ENCODE measurements around the gene RHOD. TPM values are rescaled to one million over a fixed set of nuclear protein-coding genes. Genes with fewer than 3 reads are reported as not detected.

Gene RHOD
- total RNA-seq, 1 donor from 2014 or later, result 19.5 TPM

DNA sequence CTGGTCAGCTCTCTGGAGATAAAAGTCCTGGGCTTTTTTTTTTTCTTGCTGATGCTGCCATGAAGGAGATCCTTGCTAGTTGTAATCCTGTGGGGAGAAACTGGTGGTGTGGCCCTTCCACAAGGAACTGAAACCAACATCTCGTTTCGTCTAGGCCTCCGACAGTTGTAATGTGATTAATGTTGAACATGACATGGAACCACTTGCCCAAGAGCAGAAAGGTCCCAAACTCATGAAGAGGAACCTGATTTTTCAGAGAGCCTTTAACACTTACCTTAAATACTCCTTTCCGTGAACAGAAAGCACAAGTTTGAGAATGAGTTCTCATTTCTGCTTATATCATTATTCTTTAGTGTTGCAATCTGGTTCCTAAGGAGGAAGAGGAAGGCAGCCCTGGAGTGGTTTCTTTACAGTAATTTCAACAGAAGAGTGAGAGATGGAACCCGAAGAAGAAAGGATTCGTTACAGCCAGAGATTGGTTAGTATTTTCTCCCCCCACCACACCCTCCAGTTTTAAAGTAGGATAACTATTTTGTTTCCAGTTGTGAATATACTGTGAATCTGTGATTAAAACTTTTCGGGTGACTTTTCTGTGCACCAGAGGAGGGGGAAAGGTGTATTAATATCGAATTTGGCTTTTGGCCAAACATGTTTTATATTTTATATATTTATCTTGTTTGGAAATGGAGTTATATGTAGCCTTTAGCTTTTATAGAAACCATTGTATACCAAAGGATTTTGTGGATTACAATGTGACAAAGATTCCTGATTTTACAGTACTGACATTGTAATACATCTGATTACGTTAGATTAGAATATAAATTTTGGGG lies 64.4 kb downstream of the RHOD start:
- Mint-ChIP-seq H3K27ac (peak overlapping the region; percentile 99), H3K27me3 (ENCODE audit: low read depth) (no peaks in the 10 kb centered on the region), H3K4me1 (peaks cover 40% of the 10 kb centered on the region), H3K4me3 (peak overlapping the region; percentile 99), H3K9me3 (no peaks in the 10 kb centered on the region), H3K36me3 (peaks cover 3% of the 10 kb centered on the region)
- no peak for TF ChIP-seq CTCF (IDR thresholded peaks at IDR 0.05; ENCODE audit: unreplicated experiment)
- DNase-seq (ENCODE audit: low spot score in 2 of 2, unreplicated experiment in 2 of 2), result no peak

Small RNA genes within 50 kb of the gene (microRNA-seq; reads per million reads assigned to microRNA genes)
- not detected for gene MIR6860

Other genes starting within 250 kb of the RHOD start
- gene RCE1, start 213.4 kb upstream of the RHOD start, total RNA-seq, result 27.0 to 27.8 TPM (median 27.2 TPM) in 3 replicates
- gene LRFN4, start 199.8 kb upstream of the RHOD start, total RNA-seq, result 26.6 to 28.1 TPM (median 27.5 TPM) in 3 replicates
- 9.5 to 10.0 TPM (median 9.9 TPM) in 3 replicates for gene PC, start 98.5 kb upstream of the RHOD start, total RNA-seq
- gene C11orf86, start 81.5 kb upstream of the RHOD start, total RNA-seq, result not detected in 3 replicates
- 0.24 to 0.40 TPM (median 0.34 TPM) in 3 replicates for gene SYT12, start 33.7 kb upstream of the RHOD start, total RNA-seq
- 135 to 142 TPM (median 138 TPM) in 3 replicates for gene KDM2A, start 62.4 kb downstream of the RHOD start, total RNA-seq
- gene GRK2, start 209.6 kb downstream of the RHOD start, total RNA-seq, result 46.4 to 48.4 TPM (median 46.5 TPM) in 3 replicates
- gene ANKRD13D, start 232.5 kb downstream of the RHOD start, total RNA-seq, result 71.3 to 78.5 TPM (median 76.5 TPM) in 3 replicates
- gene SSH3, start 246.7 kb downstream of the RHOD start, total RNA-seq, result 50.4 to 59.0 TPM (median 55.4 TPM) in 3 replicates

All from mesothelial cell of epicardium (in vitro differentiated cells).